GM12865 (cell line): ENCODE measurements around the gene SLC8A2.
"Not testable (repeated sequence)": the region's sequence is repeated elsewhere in the genome, so short reads cannot be mapped to it uniquely, and the experiment has no call there.

Source experiments
- DNase-seq: peaks from one replicate; pipeline ENCODE4 v3.0.0; 2010; ENCODE audit warnings: low read depth
- H3K4me3 ChIP-seq: 2 replicates; pipeline ENCODE4 v1.5.1; 2011; ENCODE audit warnings: mild to moderate bottlenecking, low read depth, low read length, control low read depth
- TF ChIP-seq, protein P1 (sequence below): IDR thresholded peaks from 2 replicates; pipeline ENCODE4 v1.5.1; 2011; ENCODE audit warnings: low read length, control low read depth, low read depth, inconsistent platforms; ENCODE audit not compliant: insufficient read depth; ENCODE audit errors: missing control alignments

The SLC8A2 gene

DNA sequence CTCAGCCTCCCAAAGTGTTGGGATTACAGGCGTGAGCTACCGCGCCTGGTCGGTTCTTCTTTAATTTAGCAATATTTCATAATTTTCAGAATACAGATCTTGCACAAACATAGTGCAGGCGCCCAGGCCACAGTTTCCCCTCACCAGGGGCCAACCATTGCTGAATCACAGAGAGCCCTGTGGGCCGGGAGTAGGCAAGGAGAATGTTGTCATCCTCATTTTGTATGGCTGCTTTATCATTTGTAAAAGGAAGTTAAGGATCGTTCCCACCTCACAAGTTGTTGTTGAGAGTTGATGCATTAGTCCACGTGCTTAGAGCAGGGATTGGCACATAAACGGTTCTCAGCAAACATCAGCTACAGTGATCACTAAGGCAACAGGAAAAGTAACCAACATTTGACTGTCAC is 82.5 kb downstream of the SLC8A2 start:
- DNase-seq = no peak
- H3K4me3 ChIP-seq = no peak overlapping the region
- TF ChIP-seq, protein P1, sequence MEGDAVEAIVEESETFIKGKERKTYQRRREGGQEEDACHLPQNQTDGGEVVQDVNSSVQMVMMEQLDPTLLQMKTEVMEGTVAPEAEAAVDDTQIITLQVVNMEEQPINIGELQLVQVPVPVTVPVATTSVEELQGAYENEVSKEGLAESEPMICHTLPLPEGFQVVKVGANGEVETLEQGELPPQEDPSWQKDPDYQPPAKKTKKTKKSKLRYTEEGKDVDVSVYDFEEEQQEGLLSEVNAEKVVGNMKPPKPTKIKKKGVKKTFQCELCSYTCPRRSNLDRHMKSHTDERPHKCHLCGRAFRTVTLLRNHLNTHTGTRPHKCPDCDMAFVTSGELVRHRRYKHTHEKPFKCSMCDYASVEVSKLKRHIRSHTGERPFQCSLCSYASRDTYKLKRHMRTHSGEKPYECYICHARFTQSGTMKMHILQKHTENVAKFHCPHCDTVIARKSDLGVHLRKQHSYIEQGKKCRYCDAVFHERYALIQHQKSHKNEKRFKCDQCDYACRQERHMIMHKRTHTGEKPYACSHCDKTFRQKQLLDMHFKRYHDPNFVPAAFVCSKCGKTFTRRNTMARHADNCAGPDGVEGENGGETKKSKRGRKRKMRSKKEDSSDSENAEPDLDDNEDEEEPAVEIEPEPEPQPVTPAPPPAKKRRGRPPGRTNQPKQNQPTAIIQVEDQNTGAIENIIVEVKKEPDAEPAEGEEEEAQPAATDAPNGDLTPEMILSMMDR = no peak

- not testable (repeated sequence) for H3K4me3 ChIP-seq
- DNase-seq = peak; percentile 18
Measured at GRCh38 chr19:47388721-47389120, 83.0 kb downstream of the SLC8A2 start.

GRCh38 chr19:47387623-47388022 is 84.1 kb downstream of the SLC8A2 start:
- DNase-seq, H3K4me3 ChIP-seq: not testable (repeated sequence)

DNA sequence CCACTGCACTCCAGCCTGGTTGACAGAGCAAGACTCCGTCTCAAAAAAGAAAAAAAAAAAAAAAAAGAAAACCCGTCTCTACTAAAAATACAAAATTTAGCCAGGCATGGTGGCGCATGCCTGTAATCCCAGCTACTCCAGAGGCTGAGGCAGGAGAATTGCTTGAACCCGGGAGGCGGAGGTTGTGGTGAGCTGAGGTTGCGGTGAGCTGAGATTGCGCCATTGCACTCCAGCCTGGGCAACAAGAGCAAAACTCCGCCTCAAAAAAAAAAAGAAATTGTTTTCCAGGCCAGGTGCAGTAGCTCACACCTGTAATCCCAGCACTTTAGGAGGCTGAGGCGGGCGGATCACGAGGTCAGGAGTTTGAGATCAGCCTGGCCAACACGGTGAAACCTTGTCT is 85.1 kb downstream of the SLC8A2 start:
- not testable (repeated sequence) for H3K4me3 ChIP-seq, DNase-seq

DNA sequence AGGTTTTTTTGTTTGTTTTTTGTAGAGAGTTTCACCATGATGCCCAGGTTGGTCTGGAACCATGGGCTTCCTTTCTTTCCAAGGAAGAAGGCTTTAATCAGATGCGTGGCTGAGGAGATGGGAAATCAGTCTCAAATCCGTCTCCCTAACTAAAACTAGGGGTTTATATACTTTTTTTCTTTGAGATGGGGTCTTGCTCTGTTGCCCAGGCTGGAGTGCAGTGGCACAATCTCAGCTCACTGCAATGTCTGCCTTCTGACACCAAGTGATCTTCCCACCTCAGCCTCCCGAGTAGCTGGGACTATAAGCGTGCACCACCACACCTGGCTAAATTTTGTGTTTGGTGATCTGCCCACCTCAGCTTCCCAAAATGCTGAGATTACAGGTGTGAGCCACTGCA is 87.2 kb downstream of the SLC8A2 start:
- not testable (repeated sequence) for H3K4me3 ChIP-seq, DNase-seq

GRCh38 chr19:47383890-47384289 is 87.8 kb downstream of the SLC8A2 start:
- not testable (repeated sequence) for DNase-seq, H3K4me3 ChIP-seq

DNA sequence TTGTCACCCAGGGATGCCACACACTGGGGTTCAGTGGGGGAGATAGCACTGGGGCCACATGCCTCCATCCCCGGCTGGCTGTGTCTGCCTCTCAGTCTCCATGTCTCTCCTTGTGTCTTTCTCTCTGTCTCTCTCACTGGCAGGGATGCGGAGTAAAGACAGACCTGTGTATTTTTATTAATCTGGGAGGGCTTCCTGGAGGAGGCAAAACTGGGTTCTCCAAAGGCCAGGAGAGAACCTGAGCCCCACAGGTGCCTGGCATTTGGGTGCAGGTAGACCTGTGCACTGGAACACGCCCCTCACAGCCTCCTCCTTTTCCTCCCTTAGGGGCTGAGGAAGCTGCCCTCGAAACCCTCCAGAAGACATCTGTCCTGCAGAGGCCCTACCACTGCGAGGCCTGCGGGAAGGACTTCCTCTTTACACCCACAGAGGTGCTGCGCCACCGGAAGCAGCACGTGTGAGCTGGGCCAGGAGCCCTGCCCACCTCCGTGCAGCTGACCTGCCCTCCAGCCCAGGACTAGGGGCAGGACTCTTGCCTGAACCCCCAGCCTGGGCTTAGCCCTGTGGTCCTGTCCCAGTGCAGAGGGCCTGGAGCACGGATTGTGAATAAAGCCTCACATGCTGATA is 89.9 kb downstream of the SLC8A2 start:
- peak; percentile 33 for DNase-seq
- no peak overlapping the region for H3K4me3 ChIP-seq
- TF ChIP-seq, protein P1 = no peak

GRCh38 chr19:47381121-47381520 is 90.6 kb downstream of the SLC8A2 start:
- no peak for DNase-seq
- no peak overlapping the region for H3K4me3 ChIP-seq
- TF ChIP-seq, protein P1 = no peak

- no peak for DNase-seq
- H3K4me3 ChIP-seq = no peak overlapping the region
- TF ChIP-seq, protein P1 = no peak
Measured at GRCh38 chr19:47380559-47380958, 91.1 kb downstream of the SLC8A2 start.

- TF ChIP-seq, protein P1 = no peak
- no peak overlapping the region for H3K4me3 ChIP-seq
- no peak for DNase-seq
Measured at GRCh38 chr19:47379381-47379938, 92.2 kb downstream of the SLC8A2 start.
